Mucosa of stomach (tissue), 1 donor: Measurements from ENCODE around the gene SCLY.
"Not testable (repeated sequence)": the region's sequence is repeated elsewhere in the genome, so short reads cannot be mapped to it uniquely, and the experiment has no call there.

Experiments
- H3K27me3 ChIP-seq: one replicate; pipeline ENCODE4 v1.7.0; 2013; ENCODE audit warnings: mild to moderate bottlenecking, low read length; ENCODE audit not compliant: control insufficient read depth, insufficient read depth
- H3K36me3 ChIP-seq: one replicate; pipeline ENCODE4 v1.7.0; 2013; ENCODE audit warnings: low read length; ENCODE audit not compliant: control insufficient read depth, insufficient read depth
- H3K4me1 ChIP-seq: one replicate; pipeline ENCODE4 v1.7.0; 2013; ENCODE audit warnings: mild to moderate bottlenecking, low read length; ENCODE audit not compliant: control insufficient read depth, insufficient read depth
- H3K4me3 ChIP-seq: one replicate; pipeline ENCODE4 v1.7.0; 2013; ENCODE audit warnings: low read length
- H3K9ac ChIP-seq: one replicate; pipeline ENCODE4 v1.7.0; 2013; ENCODE audit warnings: mild to moderate bottlenecking, low read length, moderate library complexity
- H3K9me3 ChIP-seq: one replicate; pipeline ENCODE4 v1.7.0; 2013; ENCODE audit warnings: mild to moderate bottlenecking, low read length, moderate library complexity; ENCODE audit not compliant: control insufficient read depth
- donor health status: Pancreatic carcinoma.

The SCLY gene

DNA sequence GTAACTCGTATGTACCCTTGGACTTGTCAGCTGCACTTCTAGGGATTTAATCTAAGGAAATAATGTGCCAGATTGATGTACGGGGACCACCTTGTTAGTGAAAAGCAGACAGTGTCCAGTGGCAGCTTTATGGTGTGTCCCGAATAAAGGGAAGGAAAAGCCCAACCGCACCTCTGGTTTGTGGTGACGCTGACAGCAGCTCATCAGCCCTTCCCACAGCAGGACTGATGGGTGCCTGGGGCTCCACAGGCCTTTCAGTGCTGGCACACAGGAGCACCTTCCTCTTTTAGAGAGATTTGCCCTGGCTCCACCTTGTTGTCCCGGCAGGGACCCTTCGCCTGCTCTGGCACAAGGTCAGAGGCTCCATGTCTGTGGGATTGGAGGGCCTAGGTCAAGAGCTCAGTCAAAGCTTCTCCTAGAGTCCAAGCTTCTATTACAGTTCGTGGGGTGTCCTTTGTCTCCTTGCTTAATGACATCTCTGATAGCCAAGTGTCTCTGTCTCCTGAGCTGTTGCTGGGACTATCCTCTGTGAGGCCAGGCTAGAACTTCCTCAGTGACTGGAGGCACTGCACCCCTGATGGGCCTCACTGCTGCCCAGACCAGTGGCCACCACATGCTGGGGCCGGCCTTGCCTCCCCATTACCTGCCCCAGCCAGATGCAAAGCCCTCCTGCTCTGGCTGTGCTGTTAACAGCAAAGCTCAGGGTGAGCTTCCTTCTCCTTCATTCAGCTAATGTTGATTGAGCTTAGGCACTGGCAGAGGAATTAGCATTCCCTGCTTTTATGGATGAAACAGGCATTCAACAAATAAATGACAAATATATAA lies 33.0 kb upstream of the SCLY start:
- H3K4me3 ChIP-seq, result no peak overlapping the region
- no peak overlapping the region for H3K9ac ChIP-seq
- no peaks in the 10 kb centered on the region for H3K9me3 ChIP-seq
- no peaks in the 10 kb centered on the region for H3K27me3 ChIP-seq
- peaks cover 6% of the 10 kb centered on the region for H3K36me3 ChIP-seq
- no peaks in the 10 kb centered on the region for H3K4me1 ChIP-seq

DNA sequence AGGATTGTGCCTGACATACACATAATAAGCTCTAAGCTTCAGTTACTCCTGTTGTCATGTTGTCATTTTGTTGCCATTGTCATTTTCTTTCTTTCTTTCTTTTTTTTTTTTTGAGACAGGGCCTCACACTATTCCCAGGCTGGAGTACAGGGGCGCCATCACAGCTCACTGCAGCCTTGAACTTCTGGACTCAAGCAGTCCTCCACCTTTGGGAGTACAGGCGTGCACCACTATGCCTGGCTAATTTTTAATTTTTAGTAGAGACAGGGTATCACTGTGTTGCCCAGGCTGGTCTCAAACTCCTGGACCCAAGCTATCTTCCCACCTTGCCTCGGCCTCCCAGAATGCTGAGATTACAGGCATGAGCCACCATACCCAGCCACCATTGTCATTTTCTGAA lies 30.9 kb upstream of the SCLY start:
- H3K4me1 ChIP-seq, result no peaks in the 10 kb centered on the region

DNA sequence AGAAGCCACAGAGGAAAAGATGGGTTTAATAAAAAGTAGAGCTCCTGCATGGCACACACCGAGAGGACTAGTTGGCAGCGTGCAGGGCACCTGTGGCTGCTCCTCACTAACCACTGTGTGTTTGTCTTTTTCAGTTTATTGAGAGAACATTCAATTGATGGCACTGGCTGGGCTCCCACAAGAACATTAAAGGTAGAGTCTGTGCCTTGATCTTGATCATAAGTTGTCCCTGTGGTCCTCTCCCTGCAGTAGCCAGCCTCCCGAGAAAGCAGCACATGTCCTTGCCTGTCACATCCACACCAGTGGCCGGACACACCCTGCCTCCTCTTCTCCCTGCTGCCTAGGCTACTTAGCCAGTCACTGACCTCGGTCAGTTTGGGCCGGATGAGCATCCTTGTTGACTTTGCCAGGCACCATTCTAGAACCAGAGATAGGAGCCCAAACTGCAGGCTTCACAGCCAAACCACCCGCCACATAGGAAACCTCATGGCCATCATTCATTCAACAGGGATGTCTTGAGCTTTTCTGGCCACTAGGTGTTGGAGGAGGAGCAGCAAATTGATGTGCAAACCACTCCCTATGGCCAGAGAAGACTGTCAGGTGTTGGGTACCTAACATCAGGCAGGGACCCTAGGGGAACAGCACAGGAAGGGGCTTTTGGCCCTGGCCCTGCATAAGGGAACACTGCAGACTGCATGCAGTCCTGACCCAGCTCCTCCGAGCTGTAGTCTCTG lies 30.2 kb upstream of the SCLY start:
- no peaks in the 10 kb centered on the region for H3K4me1 ChIP-seq
- peaks cover 6% of the 10 kb centered on the region for H3K36me3 ChIP-seq
- H3K9me3 ChIP-seq, result no peaks in the 10 kb centered on the region
- no peak overlapping the region for H3K4me3 ChIP-seq
- no peak overlapping the region for H3K9ac ChIP-seq
- H3K27me3 ChIP-seq, result no peaks in the 10 kb centered on the region

More for the DNA sequence above, 30.9 kb upstream of the SCLY start:
- H3K36me3 ChIP-seq, result peaks cover 6% of the 10 kb centered on the region
- H3K27me3 ChIP-seq, result no peaks in the 10 kb centered on the region
- H3K9ac ChIP-seq, result no peak overlapping the region
- no peak overlapping the region for H3K4me3 ChIP-seq
- no peaks in the 10 kb centered on the region for H3K9me3 ChIP-seq

DNA sequence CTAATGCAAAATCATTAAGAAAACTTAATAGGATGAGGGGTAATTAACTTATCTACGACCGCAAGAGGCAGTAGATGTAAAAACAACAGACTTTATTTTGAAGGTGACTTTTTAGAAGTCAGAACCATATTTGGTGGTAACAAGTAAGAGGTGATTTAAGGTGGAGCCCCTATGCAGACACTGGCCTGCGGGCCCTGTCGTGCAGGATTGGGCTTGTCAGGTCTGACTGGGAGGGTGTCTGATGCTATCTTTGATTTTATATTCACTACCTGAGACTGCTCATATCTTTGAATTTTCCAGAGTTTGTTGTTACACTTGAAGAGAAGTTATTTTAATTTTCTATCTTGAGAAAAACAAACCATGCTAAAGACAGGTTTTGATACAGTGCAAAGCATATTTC lies 29.1 kb upstream of the SCLY start:
- Histone ChIP-seq H3K4me3 (no peak overlapping the region), H3K4me1 (no peaks in the 10 kb centered on the region), H3K9ac (no peak overlapping the region), H3K9me3 (no peaks in the 10 kb centered on the region), H3K27me3 (no peaks in the 10 kb centered on the region), H3K36me3 (peaks cover 6% of the 10 kb centered on the region)

DNA sequence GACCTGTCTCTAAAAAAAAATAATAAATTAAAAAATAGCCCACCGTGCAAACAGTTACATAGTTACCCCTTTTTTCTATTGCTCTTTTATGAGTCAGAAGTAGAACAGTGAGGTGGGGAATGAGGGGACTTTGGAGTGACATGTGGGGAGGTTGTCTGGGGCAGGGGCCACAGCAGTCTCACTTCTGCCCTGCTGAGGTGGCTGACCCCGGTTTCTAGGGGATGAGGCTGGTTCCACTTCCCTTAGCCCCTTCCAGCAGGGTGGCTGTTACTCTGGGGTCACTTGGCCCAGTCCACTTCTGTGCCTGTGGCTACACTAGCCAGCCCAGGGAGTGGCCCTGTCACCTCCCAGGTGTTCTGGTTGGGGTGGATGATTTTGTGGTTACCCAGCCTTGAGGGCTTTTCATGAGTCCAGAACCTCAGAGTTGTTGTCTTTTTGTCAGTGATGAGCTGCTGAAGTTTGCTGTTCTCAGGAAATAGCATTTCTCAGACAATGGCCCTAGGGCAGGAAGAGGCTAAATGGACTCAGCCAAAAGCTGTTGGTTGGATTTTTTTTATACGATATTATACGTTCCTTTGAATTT lies 28.0 kb upstream of the SCLY start:
- no peak overlapping the region for H3K4me3 ChIP-seq
- no peaks in the 10 kb centered on the region for H3K27me3 ChIP-seq
- H3K9ac ChIP-seq, result no peak overlapping the region
- H3K9me3 ChIP-seq, result no peaks in the 10 kb centered on the region
- no peaks in the 10 kb centered on the region for H3K4me1 ChIP-seq
- H3K36me3 ChIP-seq, result peaks cover 6% of the 10 kb centered on the region

DNA sequence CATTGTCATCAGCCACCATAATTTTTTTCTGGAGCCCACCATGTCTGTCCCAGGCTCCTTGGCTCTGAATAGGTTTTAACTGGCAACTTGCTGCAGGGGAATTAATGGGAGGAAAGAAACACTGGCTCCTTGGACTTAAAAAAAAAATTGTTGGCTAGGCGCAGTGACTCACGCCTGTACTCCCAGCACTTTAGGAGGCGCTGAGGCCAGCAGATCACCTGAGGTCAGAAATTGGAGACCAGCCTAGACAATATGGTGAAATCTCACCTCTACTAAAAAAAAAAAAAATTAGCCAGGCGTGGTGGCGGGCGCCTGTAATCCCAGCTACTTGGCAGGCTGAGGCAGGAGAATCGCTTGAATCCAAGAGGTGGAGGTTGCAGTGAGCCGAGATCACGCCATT lies 26.8 kb upstream of the SCLY start:
- not testable (repeated sequence) for H3K36me3 ChIP-seq

DNA sequence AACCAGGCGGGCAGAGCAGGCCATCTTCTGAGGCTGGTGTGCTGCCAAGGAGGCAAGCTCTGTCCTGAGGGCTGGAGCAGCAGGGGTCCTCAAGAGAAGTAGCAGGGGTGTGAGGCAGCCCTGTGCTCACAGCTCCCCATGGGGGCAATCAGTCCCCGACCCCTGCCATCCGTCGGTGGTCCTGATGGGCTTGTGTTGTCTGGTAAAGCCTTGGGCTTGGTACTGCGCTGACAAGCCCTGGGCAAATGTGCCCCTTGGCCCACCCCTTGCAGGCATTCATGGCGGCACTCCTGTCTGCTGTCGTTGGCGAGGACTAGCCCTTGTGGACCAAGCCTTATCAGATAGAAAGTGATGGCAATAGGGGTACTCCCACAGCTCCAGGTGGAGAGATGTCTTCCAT lies 22.6 kb upstream of the SCLY start:
- H3K4me3 ChIP-seq, result no peak overlapping the region
- no peaks in the 10 kb centered on the region for H3K36me3 ChIP-seq
- no peaks in the 10 kb centered on the region for H3K9me3 ChIP-seq
- H3K4me1 ChIP-seq, result no peaks in the 10 kb centered on the region
- H3K27me3 ChIP-seq, result no peaks in the 10 kb centered on the region
- no peak overlapping the region for H3K9ac ChIP-seq

More for the DNA sequence above, 26.8 kb upstream of the SCLY start:
- H3K4me1 ChIP-seq, H3K4me3 ChIP-seq, H3K9me3 ChIP-seq, H3K9ac ChIP-seq, H3K27me3 ChIP-seq: not testable (repeated sequence)

DNA sequence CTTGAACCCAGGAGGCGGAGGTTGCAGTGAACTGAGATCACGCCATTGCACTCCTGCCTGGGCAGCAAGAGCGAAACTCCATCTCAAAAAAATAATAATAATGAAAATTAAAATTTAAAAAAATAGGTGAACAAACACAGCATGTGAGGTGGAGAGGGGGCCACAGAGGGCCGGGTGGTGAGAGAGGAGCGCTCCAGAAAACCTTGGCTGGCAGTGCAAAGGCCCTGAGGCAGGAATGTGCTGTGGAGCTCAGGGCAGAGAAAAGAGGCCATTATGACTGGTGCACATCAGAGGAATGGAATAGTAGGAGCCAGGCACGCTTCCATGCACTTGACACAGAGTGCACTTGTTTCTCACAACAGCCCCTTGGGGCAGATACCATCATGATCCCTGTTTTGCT lies 21.6 kb upstream of the SCLY start:
- H3K36me3 ChIP-seq, result no peaks in the 10 kb centered on the region
- no peaks in the 10 kb centered on the region for H3K27me3 ChIP-seq
- no peak overlapping the region for H3K9ac ChIP-seq
- H3K4me3 ChIP-seq, result no peak overlapping the region
- H3K4me1 ChIP-seq, result no peaks in the 10 kb centered on the region
- no peaks in the 10 kb centered on the region for H3K9me3 ChIP-seq

DNA sequence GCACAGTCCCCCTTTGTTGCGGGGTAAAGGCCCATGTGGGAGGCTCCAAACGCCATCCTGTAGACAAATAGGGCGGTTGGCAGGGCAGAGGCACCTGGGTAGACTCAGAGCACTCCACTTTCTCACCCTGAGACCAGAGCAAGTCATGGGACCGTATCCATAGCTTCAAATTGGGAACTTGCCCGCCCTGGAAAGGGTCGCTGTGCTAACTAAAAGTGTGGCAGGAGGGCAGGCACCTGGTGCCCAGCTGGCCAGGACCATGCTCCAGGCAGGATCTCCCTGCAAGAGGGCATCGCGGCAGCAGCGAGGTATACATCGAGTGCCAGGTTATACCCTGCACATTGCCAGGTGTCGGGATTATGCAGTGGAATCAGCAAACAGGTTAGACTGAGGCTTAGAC lies 20.8 kb upstream of the SCLY start:
- no peak overlapping the region for H3K9ac ChIP-seq
- no peak overlapping the region for H3K4me3 ChIP-seq
- no peaks in the 10 kb centered on the region for H3K27me3 ChIP-seq
- H3K9me3 ChIP-seq, result no peaks in the 10 kb centered on the region
- no peaks in the 10 kb centered on the region for H3K36me3 ChIP-seq
- H3K4me1 ChIP-seq, result no peaks in the 10 kb centered on the region

DNA sequence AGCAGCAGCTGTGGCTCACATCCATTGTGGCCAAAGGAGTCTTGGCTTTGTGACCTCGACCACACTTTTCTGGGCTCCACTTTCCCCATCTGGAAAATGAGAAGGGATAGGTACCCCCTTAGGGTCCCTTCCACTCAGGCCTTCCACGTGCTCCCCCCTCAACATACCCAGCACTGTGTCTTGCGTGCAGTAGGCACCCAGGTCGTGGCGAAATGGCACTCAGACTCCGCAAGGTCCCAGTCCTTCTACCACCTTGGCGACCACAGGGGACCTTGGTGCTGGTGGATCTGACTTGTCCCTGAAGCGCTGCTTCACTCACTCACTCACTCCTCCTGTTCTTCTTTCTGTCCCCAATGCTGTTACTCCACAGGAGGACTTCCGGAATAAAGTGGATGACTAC lies 19.9 kb upstream of the SCLY start:
- no peaks in the 10 kb centered on the region for H3K9me3 ChIP-seq
- no peak overlapping the region for H3K9ac ChIP-seq
- no peak overlapping the region for H3K4me3 ChIP-seq
- H3K4me1 ChIP-seq, result no peaks in the 10 kb centered on the region
- H3K36me3 ChIP-seq, result no peaks in the 10 kb centered on the region
- no peaks in the 10 kb centered on the region for H3K27me3 ChIP-seq

DNA sequence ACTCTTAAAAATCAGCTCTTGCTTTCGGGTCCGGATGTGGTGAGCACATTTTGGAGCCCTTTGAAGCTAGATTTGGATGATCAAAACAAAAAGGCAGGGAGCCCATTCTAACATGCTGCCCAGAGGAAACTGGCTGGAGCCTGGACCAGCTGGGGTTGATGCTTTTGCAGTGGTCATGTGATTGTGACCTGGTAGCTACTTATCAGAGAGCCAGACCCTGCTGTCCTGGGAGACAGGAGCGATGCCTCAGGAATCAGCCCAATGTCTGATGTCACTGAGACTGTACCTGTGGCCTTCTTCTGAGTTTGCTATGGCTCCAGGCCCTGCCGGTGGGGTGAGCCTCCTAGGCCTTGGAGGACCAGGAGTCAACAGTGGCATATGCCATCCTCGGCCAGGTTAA lies 18.7 kb upstream of the SCLY start:
- Histone ChIP-seq H3K4me1 (no peaks in the 10 kb centered on the region), H3K27me3 (no peaks in the 10 kb centered on the region), H3K36me3 (no peaks in the 10 kb centered on the region), H3K9me3 (no peaks in the 10 kb centered on the region), H3K4me3 (no peak overlapping the region), H3K9ac (no peak overlapping the region)

DNA sequence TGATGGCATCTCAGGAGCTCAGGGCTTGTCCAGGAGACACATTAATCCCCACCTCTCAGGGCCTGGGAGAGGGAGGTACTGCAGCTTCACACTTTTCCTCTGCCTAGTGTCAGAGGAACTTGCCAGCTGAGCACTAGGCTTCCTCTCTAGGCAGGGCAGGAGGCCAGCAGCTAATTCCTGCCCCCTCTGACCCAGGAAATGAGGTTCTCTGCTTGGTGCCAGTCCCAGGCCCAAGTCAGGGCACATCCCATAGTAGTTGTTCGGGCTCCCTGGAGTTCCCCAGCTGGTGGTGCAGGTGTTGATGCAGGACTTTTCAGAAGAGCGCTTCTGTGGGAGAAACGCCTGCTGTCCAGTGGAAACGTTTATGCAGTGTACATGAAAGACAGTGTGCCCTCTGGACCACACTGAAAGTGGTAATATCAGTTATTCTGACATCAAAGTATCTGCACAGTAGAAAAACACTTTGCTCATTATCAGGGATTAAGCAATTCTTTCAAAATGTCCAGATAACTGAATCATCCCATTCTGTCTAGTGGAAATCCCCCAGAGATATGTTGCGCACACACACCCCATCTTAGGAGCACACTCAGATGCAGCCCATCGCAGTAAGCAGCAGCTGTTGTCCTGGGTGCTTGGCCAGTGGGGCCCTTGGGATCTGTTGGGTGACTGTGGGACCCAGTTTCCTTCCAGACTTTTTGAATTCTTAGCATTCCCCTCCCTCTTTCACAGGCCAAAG lies 17.8 kb upstream of the SCLY start:
- Histone ChIP-seq H3K36me3 (no peaks in the 10 kb centered on the region), H3K27me3 (no peaks in the 10 kb centered on the region), H3K9ac (no peak overlapping the region), H3K9me3 (no peaks in the 10 kb centered on the region), H3K4me1 (no peaks in the 10 kb centered on the region), H3K4me3 (no peak overlapping the region)
